Mucosa of rectum (tissue), 2 donors: Measurements from ENCODE around the gene KLF16.

Experiments
- H3K27ac ChIP-seq, 2 donors: one replicate each; pipeline ENCODE4 v1.7.0; 2013; ENCODE audit warnings: inconsistent platforms in 2 of 2, low read depth in 2 of 2, low read length in 2 of 2
- H3K27me3 ChIP-seq, 2 donors: one replicate each; pipeline ENCODE4 v1.7.0; 2013; ENCODE audit warnings: low read length in 2 of 2; ENCODE audit not compliant: control insufficient read depth in 2 of 2, insufficient read depth in 2 of 2
- H3K36me3 ChIP-seq, 2 donors: one replicate each; pipeline ENCODE4 v1.7.0; 2013; ENCODE audit warnings: low read length in 2 of 2; ENCODE audit not compliant: control insufficient read depth in 2 of 2, insufficient read depth in 2 of 2
- H3K4me1 ChIP-seq, 2 donors: one replicate each; pipeline ENCODE4 v1.7.0; 2013; ENCODE audit warnings: low read length in 2 of 2, mild to moderate bottlenecking in 1 of 2; ENCODE audit not compliant: control insufficient read depth in 2 of 2, insufficient read depth in 2 of 2
- H3K4me3 ChIP-seq, 2 donors: one replicate each; pipeline ENCODE4 v1.7.0; 2013; ENCODE audit warnings: low read length in 2 of 2
- H3K9ac ChIP-seq, 2 donors: one replicate each; pipeline ENCODE4 v1.7.0; 2013; ENCODE audit warnings: low read length in 2 of 2, low read depth in 1 of 2, mild to moderate bottlenecking in 1 of 2
- H3K9me3 ChIP-seq, 2 donors: one replicate each; pipeline ENCODE4 v1.7.0; 2013; ENCODE audit warnings: low read length in 2 of 2; ENCODE audit not compliant: control insufficient read depth in 2 of 2
- donor health status: healthy.
- donor health status: Normal muscosa, but diverticular disease.

Gene KLF16

DNA sequence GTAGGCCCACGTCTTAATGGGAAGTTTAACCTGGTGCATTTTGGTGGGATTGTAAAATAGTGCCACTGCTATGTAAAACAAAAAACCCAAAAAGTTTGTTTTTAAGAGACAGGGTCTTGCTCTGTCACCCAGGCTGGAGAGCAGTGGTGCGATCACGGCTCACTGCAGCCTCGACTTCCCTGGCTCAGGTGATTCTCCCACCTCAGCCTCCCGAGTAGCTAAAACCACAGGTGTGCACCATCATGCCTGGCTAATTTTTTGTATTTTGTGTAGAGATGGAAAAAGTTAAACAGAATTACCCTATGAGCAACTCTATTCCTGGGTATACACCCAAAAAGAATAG, 14.3 kb downstream of the KLF16 start:
- no peaks in the 10 kb centered on the region for H3K9me3 ChIP-seq
- peak overlapping the region; percentile 16 to 96 for H3K27ac ChIP-seq
- peak overlapping the region; percentile 42 to 68 for H3K4me3 ChIP-seq
- peaks cover 42 to 51% of the 10 kb centered on the region in 2 donors for H3K4me1 ChIP-seq
- no peaks in the 10 kb centered on the region for H3K27me3 ChIP-seq
- H3K36me3 ChIP-seq = peaks cover 0 to 6% of the 10 kb centered on the region in 2 donors
- H3K9ac ChIP-seq = peak overlapping the region; percentile 80 to 90

DNA sequence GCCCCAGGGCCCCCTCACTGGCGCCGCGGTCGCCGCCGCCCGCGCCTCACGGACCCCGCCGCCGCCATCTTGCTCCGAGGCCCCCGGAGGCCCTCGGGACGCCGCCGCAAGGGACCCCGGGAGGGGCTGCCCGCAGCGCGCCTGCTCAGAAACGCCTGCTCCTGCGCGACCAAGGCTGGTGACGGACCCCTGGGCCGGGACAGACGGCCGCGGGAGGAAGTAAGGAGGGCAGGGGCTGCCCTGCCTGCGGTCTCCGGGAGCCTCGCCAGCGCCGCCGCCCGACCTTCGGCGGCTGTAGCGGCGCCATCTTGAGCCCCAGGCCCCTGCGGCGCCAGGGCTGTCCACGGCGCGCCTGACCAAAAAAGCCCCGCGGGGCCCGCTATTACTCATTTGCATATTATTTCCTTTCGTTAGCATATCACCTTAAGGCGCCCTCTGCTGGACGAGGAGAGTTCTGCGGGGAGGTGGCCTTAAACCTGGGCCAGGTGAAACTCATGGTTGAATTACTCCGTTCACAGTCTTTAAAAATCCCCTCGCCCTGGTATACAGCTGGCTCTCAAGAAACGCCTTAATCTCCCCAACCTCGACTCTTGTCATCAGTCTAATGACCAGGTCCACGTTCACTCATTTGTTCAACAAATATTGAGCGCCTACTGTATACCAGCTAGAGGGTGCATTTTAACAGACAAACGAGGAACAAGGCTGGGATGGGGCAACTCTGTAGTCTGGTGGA, 14.8 kb downstream of the KLF16 start, which contains the start of gene REXO1:
REXO1 (minus strand) TSS at position 85 of the 733 bp plus-strand sequence. CDS start 125 bp downstream, outside the sequence.
- no peaks in the 10 kb centered on the region for H3K9me3 ChIP-seq
- peaks cover 38 to 47% of the 10 kb centered on the region in 2 donors for H3K4me1 ChIP-seq
- H3K9ac ChIP-seq = peak within 1 kb of the TSS; percentile 80 to 90
- peaks cover 0 to 9% of the 10 kb centered on the region in 2 donors for H3K36me3 ChIP-seq
- no peaks in the 10 kb centered on the region for H3K27me3 ChIP-seq
- H3K4me3 ChIP-seq = peak within 1 kb of the TSS; percentile 68 to 91
- peak within 1 kb of the TSS; percentile 96 to 97 for H3K27ac ChIP-seq

GRCh38 chr19:1847684-1848398, 15.5 kb downstream of the KLF16 start:
- peaks cover 33 to 41% of the 10 kb centered on the region in 2 donors for H3K4me1 ChIP-seq
- H3K9me3 ChIP-seq = no peaks in the 10 kb centered on the region
- peak overlapping the region; percentile 68 to 91 for H3K4me3 ChIP-seq
- peak overlapping the region; percentile 80 to 90 for H3K9ac ChIP-seq
- peak overlapping the region; percentile 96 to 97 for H3K27ac ChIP-seq
- no peaks in the 10 kb centered on the region for H3K27me3 ChIP-seq
- H3K36me3 ChIP-seq = peaks cover 0 to 9% of the 10 kb centered on the region in 2 donors

GRCh38 chr19:1847348-1847683, 16.1 kb downstream of the KLF16 start:
- H3K9ac ChIP-seq = peak overlapping the region; percentile 80 to 90
- no peaks in the 10 kb centered on the region for H3K9me3 ChIP-seq
- H3K36me3 ChIP-seq = peaks cover 0 to 9% of the 10 kb centered on the region in 2 donors
- no peaks in the 10 kb centered on the region for H3K27me3 ChIP-seq
- peak overlapping the region; percentile 96 to 97 for H3K27ac ChIP-seq
- peaks cover 30 to 38% of the 10 kb centered on the region in 2 donors for H3K4me1 ChIP-seq
- H3K4me3 ChIP-seq = peak overlapping the region; percentile 68 to 91

DNA sequence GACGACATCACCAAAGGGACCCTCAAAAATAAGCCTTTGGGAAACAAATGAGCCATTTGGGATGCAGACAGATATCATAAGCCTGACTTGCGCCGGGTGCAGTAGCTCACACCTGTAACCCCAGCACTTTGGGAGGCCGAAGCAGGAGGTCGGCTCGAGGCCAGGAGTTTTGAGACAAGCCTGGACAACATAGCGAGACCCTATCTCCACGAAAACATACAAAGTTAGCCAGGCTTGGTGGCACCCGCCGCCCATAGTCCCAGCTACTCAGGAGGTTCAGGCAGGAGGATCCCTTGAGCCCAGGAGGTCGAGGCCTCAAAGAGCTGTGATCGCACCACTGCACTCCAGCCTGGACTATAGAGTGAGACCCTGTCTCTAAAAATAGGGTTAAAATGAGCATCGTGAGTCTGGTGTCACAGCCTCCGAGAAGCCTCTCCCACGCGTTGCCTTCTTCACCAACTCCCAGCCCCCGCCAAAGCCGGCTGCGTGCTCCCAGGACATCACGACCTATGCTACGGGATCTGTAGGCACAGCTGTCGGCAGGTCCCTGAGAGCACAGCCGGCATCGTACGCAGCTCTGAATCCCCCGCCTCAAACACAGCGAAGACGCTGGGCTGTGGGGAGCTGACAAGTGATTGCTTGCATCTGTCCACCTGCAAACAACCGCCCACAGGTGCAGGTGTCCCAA, 16.7 kb downstream of the KLF16 start:
- peaks cover 0 to 9% of the 10 kb centered on the region in 2 donors for H3K36me3 ChIP-seq
- peak overlapping the region; percentile 68 to 91 for H3K4me3 ChIP-seq
- H3K9me3 ChIP-seq = no peaks in the 10 kb centered on the region
- peak overlapping the region; percentile 58 to 80 for H3K9ac ChIP-seq
- H3K27me3 ChIP-seq = no peaks in the 10 kb centered on the region
- H3K4me1 ChIP-seq = peaks cover 28 to 39% of the 10 kb centered on the region in 2 donors
- H3K27ac ChIP-seq = peak overlapping the region in 1 of 2 donors; percentile 96

DNA sequence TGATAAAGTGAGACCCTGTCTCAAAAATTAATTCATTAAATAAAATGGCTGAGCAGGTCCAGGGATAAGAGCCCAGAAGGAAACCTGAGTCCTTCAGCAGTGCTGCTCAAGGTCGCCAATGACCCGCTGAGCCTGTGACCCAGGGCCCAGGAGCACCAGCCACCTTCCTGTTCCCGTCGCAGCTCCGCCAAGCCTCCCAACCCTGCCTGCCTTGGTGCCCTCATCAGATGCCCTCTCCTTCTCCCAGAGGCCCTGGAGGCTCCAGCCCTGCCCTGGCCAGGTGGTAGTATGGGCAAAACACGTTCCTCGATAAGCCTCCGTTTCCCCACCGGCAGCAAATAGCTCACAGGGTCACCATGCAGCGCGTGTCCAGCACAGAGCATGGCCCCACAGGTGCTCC, 17.7 kb downstream of the KLF16 start:
- Histone ChIP-seq H3K9me3 (no peaks in the 10 kb centered on the region), H3K4me3 (no peak overlapping the region), H3K36me3 (peaks cover 0 to 9% of the 10 kb centered on the region in 2 donors), H3K4me1 (peaks cover 39 to 49% of the 10 kb centered on the region in 2 donors), H3K27me3 (no peaks in the 10 kb centered on the region), H3K9ac (no peak overlapping the region), H3K27ac (no peak overlapping the region)

- H3K36me3 ChIP-seq = peaks cover 0 to 9% of the 10 kb centered on the region in 2 donors
- no peak overlapping the region for H3K4me3 ChIP-seq
- no peaks in the 10 kb centered on the region for H3K27me3 ChIP-seq
Measured at GRCh38 chr19:1845125-1845515, 18.3 kb downstream of the KLF16 start.

DNA sequence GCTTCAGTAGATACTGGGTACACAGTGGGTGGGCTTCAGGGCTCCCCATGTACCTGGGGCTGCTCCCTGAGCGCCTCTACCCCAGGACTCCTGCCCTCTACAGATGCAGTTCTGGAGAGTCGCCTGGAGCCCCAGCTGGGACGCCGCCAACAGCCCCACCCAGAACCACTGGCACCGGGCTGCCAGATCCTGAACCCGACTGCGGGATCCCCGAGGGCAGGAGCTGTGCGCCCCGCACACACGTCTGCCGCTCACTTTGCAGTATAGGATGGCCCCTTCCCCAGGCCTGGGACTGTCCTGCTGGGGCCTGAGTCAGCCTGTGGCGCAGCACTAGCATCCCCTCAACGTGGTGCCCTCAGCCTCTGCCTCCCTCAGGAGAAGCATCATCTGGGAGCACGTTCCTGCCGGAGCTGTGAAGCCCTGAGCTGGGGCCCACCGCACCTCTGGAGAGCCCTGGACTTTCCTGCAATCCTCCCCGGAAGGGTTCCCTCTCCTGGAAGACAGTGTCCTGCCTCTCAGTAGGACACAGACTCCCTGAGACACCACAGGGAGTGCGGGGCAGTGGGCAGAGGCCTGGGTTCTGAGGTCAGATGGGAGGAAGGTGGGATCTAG, 18.8 kb downstream of the KLF16 start:
- Histone ChIP-seq H3K9ac (no peak overlapping the region), H3K27ac (no peak overlapping the region), H3K9me3 (no peaks in the 10 kb centered on the region), H3K4me3 (no peak overlapping the region), H3K4me1 (peaks cover 47 to 60% of the 10 kb centered on the region in 2 donors), H3K36me3 (peaks cover 0 to 9% of the 10 kb centered on the region in 2 donors), H3K27me3 (no peaks in the 10 kb centered on the region)

More at GRCh38 chr19:1845125-1845515, 18.3 kb downstream of the KLF16 start:
- no peaks in the 10 kb centered on the region for H3K9me3 ChIP-seq
- H3K4me1 ChIP-seq = peaks cover 44 to 55% of the 10 kb centered on the region in 2 donors
- H3K27ac ChIP-seq = no peak overlapping the region
- no peak overlapping the region for H3K9ac ChIP-seq

GRCh38 chr19:1843646-1844394, 19.6 kb downstream of the KLF16 start:
- H3K9me3 ChIP-seq = no peaks in the 10 kb centered on the region
- H3K4me3 ChIP-seq = no peak overlapping the region
- H3K4me1 ChIP-seq = peaks cover 51 to 65% of the 10 kb centered on the region in 2 donors
- peak overlapping the region in 1 of 2 donors; percentile 11 for H3K9ac ChIP-seq
- H3K27me3 ChIP-seq = no peaks in the 10 kb centered on the region
- H3K36me3 ChIP-seq = peaks cover 0 to 9% of the 10 kb centered on the region in 2 donors
- no peak overlapping the region for H3K27ac ChIP-seq
